HTR-8/SVneo (cell line): ENCODE data around the gene ZNF189.
A peak's percentile ranks its signal among the peaks of the same experiment; 100 is the strongest.

ENCODE experiments used
- DNase-seq: peaks from one replicate; pipeline ENCODE4 v3.0.0; 2011; ENCODE audit warnings: low spot score, mixed read lengths; ENCODE audit not compliant: insufficient read length
- FAIRE-seq: peaks from 2 replicates; lab custom pipeline; 2011; peaks lifted over from hg19 to GRCh38; lab: Jason Lieb, UNC

Gene ZNF189

DNA sequence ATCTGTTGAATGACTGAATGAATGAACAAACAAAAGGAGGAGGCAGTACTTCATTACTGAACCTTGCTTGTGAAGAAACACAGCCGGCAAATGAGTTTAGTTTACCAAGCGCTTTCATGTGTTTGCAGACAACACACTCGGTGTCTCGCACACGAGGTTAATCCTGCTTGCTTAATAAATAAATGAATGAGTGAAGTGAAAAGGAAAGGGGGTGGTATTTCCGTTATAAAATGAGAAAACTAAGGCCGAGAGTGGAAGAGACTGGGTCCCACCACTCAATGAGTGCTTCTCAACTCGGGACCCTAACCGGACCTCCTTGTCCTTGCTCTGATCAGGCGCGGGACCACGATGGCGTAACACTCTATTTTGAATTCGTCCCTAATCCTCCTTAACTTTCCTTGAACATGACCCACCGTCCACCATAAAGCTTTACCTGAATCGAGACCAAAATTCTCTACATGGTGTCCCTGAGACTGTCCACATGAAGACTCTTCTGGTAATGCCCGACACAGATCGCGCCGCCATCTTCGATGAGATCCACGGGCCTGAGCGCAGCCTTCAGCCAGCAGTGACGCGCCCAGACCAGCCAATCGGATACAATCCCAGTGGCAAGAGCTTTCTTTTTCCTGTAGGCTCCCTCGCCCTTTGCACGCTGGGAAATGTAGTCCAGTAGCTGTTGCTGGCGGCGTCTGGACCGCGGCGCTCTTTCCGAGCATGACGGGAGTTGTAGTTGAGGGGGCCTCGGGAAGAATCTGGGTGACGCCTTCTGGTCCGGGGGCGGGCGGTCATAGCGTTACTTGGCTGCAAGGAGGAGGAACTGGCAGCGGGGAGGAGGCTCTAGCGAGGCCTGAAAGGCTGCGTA lies at the start of gene ZNF189, which contains the start of gene MRPL50:
ZNF189 (plus strand) TSS at position 784 of the 862 bp plus-strand sequence. CDS start 306 bp downstream, outside the sequence.
MRPL50 (minus strand) TSS at position 551 of the 862 bp plus-strand sequence; CDS start at position 525, 26 bp downstream.
- FAIRE-seq (no peak), DNase-seq (peak; percentile 88)

DNA sequence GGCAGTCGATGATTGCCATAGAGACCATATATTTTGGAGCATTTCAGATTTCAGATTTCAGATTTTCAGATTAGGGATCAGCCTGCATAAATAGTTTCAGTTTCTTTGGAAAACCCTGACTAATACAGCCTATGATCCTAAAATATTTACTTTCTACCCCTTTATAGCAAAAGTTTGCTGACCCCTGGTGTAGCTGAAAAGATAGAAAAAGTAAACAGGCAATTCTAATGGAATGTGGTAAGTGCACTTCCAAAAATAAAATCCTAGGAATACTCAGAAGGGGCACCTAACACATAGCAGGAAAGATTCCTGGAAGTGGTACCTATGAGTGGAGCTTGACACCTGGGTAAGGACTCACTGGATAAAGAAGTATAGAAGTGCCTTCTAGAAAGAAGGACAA lies 48.4 kb upstream of the ZNF189 start:
- no peak for DNase-seq
- FAIRE-seq = no peak

DNA sequence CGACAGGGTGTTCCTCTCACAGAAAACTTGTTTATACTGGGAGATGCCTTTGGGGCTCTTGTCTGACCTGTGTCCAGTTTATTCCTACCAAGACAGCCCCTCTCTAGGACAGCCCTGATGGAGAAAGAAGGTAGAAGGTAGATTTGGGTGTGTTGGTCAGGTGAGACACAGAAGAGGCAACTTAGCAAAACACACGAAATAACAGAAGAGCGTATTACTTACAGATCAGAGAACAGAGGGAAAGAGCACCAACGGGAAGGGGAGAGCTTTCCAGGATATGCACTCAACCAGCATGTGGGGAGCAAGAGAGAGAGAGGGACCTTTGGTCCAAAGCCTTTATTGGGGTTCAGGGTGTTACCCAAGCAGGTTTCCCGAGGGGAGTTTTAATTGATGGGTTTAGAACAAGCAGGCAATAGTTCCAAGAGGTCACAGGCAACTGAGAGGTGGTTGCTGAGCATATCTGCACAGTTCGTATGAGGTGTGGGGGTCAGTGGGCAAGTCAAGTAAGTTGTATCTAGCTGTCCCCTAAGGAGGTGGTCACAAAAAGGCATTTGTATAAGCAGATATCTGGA lies 45.7 kb upstream of the ZNF189 start:
- FAIRE-seq (no peak), DNase-seq (no peak)

DNA sequence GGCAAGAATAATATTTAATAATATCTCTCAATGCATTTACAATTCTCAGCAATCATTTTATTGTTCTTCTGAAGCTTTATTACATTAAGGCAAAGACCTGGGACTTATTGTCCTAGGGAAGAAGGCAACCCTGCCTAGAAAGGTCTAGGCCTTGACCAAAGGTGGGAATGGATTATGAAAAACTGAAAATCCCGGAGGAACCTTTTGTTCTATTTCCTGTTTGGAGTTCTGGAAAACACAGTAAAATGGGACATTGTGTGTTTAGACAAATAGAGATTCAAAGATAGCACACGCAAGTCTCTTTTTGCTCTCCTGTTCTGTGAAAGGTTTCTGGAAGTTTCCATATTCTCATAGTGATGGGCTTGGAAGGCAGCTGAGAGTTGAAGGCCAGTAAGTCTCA lies 45.0 kb upstream of the ZNF189 start:
- DNase-seq (no peak), FAIRE-seq (no peak)

DNA sequence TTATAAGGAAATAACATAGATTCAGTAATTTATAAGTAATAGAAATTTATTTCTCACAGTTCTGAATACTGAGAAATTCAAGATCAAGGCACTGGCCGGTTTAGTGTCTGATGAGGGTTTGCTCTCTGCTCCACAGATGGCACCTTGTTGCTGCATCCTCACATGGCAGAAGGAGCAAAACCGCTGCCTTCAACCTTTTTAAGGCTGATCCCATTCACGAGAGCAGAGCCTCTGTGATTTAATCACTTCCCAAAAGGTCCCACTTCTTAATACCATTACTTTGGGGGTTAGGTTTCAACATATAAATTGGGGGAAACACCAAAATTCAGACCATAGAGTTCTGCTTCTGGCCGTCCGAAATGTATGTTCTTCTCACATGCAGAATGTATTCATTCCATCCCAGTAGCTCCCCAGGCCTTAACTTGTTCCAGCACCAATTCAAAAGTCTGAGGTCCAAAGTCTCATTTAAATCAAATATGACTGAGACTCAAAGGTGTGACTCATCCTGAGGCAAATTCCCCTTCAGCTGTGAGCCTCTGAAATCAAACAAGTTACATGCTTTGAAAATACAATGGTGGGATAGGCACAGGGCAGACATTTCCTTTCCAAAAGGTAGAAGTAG lies 44.4 kb upstream of the ZNF189 start:
- FAIRE-seq = no peak
- DNase-seq = no peak

DNA sequence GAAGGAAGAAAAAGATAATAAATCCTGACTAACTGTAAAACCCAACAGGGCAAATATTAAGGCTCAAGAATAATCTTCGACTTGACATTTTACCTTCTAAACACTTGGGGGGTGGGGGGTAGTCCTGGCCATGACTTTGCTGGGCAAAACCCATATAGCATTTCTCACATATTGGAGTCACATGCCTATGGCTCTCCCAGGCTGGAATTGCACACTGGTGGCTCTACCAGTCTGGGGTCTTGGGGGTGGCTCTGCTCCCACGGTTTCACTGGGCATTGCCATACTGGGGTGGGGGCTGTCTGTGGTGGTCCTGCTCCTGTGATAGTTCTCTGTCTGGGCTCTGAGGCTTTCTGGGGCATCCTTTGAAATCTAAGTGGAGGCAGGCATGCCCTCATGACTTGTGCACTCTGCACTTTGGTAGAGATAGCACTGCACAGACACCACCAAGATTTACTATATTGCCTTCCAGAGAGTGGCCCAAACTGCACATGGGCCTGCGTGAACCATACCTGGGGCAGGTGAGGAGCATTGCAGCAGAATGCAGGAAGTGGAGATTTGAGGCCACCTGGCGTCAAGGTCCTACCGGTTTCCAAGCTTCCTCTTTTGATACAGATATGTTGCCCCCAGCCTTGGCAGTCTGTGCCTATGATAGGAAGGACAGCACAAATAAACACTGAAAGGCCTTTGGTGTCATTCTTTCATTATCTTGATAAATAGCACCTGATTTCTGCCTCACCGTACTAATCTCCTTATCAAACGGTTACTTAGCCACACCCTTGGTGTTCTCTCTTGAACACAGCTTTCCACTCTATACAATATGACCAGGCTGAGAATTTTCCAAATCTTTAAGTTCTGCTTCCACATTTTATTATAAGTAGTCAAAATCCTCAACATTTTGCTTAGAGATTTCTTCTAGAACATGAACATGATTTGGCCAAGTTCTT lies 43.6 kb upstream of the ZNF189 start:
- DNase-seq (no peak), FAIRE-seq (no peak)

DNA sequence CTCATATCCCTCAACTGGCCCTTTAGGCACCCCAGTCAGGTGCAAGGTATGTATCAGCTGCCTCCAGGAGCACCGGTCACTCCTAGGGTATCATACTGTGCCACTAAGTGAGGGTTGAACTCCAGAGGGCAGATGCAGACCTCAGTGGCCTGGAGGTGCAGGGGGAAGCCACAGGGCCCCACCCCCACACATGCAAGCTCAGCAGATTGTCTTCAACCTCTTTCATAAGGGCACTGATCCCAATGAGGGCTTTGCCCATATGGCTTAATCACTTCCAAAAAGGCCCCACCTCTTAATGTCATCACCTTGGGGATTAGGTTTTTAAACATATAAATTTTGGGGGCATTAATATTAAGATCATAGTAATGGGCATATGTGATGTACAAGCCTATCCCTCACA lies 42.0 kb upstream of the ZNF189 start:
- FAIRE-seq (no peak), DNase-seq (no peak)

DNA sequence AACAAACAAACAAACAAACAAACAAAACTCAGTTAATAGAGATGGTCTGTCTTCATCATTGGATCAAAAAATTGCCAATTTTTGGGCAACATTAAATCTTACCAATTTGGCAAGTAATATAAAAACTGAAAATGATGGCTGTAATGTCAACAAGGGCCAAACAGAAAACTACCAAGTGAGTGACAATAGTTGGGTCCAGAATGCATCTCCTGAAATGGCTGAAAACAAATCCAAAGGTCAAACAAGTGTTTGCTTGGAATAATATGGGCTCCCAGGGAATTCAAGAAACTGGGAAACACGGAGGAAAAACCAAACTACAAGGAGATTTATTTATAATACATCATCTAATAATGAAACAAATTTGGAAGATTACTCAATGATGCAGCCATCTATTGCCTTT lies 39.0 kb upstream of the ZNF189 start:
- no peak for DNase-seq
- no peak for FAIRE-seq

DNA sequence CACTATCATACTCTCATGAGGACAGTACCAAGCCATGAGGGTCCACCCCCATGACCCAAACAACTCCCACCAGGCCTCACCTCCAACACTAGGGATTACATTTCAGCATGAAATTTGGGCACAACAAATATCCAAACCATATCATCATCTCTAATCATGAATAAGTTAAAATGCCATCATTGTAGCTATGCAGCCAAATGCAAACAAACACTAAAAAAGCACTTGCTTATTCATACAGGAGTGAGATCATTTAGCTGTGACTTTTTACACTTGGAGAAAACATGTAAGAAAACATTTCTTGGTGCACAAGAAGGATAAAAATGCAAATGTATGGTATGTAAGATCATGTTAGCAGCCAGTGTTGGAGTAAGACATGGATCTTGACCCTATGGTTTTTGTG lies 38.0 kb upstream of the ZNF189 start:
- no peak for FAIRE-seq
- no peak for DNase-seq

DNA sequence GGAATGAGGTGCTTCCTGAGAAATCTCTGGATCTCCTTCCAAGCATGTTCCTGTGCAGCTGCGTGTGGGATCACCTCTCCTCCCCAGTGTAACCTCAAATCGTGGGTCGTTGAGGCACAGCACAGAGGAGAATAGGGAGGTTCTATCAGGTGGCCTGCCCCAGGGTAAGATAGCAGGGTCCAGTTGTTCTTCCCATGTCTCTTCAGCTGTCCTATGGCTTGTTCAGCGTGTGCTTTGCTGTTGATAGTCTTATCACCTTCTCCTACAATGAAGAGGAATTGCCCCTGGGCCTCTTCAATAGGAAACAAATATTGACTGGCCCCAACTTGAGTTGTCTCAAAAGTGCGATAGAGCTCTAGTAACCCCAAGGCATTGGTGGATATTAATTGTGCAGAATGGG lies 36.2 kb upstream of the ZNF189 start:
- DNase-seq (no peak), FAIRE-seq (no peak)

DNA sequence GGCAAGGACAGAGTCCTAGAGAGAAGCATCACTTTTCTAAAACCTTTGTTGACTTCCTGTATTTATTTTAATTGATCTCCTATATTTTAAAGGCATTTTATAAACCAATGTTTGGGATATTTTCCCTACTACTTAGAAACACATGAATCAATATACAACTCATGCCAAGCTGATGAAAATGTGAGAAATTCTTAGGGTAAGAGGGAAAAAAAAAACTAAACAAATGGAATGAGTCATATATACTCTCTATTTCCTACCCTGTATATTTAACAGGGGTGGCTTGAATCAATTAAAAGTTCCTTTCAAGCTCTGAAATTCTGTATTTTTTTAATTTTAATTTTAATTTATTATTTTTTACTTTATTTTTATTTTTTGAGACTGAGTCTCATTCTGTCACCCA lies 33.5 kb upstream of the ZNF189 start:
- DNase-seq (no peak), FAIRE-seq (no peak)

DNA sequence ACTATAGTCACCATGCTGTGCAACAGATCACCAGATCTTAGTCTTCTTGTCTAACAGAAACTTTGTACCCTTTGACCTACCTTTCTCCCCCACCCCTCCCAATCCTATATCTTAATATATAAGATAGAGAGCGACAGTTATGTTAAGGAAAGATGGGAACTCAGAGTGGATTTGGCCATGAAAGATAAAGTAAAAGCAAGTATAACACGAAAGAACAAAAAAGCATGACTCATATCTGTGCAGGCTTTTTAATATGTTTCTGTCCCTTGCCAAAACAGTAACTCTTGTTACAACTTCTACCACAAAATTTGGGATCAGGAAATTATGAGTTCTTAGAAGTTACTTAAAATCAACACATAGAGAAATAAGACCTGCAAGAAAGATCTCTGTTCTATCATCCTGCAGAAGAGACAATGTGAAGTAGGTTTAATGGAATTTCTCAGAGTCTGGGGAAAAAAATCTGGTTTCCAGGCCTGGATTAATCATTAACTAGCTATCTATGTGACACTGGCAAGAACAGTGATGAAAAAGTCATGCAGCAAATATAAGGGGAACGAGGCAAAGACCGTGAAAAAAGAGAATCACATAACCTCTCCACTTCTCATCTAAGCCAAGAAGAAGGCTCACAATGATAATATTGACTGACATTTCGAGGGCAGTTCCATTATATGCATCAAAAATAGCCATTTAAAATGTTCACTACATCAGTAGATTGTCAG lies 32.5 kb upstream of the ZNF189 start:
- no peak for FAIRE-seq
- DNase-seq = no peak

DNA sequence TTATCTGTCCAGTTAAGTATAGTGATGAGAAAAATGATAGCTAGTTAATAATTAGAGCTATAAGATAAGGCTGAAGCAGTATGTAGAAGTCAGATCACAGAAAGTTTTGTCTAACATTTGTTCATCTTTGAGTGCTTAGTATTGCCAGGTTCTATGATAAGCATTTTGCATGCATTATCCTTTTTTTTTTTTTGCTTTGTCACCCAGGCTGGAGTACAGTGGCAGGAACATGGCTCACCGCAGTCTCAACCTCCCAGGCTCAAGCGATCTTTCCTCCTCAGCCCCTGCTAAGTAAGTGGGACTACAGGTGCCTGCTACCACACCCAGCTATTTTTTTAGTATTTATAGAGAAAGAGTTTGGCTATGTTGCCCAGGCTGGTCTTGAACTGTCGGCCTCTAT lies 31.3 kb upstream of the ZNF189 start:
- no peak for FAIRE-seq

DNA sequence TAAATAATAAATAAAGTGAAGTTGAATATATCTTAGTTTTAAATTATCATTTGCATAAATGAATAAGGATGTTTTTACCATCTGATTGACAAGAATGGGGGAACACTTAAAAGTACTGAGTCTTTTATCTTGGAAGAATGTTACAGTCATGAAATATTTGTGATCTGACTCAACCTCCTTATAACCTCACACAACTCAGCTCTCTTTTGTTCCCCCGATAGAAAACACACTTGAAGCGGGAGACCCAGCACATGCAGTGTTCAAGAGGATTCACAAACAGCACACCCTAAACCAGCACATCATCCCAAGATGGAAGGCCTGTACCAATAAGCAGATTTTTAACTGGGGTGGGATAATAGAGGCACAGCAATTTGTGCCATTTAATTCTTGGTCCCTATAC lies 29.4 kb upstream of the ZNF189 start:
- DNase-seq (peak; percentile 2), FAIRE-seq (no peak)

More for the DNA sequence above, 31.3 kb upstream of the ZNF189 start:
- DNase-seq = no peak

DNA sequence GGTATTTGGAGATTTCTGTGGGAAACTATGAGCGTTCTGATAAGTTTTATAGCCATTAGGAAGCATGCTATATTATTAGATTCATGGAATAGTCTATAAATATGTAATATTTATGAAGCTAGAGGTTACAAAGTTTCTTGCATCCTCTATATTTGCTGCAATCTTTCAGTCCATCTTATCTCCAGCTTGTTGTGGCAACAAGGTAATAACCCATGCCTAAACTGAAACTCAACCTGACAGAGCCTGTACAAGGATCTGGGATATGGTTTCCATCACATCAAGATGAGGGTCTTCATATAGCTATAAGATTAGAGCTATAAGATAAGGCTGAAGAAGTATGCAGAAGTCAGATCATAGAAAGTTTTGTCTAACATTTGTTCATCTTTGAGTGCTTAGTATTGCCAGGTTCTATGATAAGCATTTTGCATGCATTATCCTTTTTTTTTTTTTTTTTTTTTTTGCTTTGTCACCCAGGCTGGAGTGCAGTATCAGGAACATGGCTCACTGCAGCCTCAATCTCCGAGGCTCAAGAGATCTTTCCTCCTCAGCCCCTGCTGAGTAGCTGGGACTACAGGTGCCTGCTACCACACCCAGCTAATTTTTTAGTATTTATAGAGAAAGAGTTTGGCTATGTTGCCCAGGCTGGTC lies 28.6 kb upstream of the ZNF189 start:
- FAIRE-seq (no peak), DNase-seq (no peak)

DNA sequence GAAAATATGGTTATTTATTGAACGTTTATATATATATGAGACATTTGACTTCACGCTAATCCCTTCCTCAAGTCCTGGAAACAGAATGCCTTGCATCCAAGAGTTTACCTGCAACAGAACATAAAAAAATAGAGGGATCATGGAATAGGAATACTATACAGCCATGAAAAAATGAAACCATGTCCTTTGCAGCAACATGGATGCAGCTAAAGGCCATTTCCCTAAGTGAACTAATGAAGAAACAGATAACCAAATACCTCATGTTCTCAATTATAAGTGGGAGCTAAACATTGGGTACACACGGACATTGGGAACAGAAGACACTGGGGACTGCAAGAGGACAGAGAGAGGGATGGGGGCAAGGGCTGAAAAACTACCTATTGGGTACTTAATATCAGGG lies 26.8 kb upstream of the ZNF189 start:
- FAIRE-seq (no peak), DNase-seq (no peak)

DNA sequence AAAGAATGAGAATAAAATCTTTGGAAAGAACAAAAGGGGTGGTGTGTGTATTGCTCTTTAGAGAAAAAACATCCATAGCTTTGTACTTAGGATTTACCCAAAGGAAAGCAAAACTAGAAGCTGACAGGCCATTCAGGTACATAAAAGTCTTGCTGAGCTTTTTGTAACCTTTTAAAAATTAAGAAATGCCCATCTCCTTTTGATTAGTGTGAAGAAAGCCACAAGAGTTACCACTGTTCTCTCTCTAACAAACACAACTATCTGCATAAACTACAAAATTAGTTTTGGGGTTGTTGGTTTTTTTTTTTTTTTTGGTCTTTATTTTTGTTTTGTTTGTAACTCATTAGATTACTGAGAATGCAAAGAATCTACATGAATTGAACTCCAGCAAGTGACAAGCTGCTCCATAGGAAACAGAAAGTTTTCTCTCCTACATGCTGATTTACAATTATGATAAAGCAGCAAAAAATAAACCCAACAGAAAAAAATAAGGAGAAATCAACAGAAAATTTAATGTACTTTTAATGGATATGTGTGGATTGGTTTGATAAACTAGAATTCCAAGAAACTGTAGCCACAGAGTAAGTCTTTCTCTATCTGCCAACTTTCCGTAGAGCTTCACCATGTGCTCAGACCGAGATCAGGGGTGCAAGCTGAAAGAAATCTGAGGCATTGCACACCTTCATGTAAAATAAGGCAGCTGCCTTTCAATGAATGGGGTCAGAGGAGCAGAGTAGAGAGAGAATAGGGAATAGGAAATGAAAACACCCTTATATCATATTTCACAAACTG lies 26.1 kb upstream of the ZNF189 start:
- no peak for FAIRE-seq
- DNase-seq = no peak

DNA sequence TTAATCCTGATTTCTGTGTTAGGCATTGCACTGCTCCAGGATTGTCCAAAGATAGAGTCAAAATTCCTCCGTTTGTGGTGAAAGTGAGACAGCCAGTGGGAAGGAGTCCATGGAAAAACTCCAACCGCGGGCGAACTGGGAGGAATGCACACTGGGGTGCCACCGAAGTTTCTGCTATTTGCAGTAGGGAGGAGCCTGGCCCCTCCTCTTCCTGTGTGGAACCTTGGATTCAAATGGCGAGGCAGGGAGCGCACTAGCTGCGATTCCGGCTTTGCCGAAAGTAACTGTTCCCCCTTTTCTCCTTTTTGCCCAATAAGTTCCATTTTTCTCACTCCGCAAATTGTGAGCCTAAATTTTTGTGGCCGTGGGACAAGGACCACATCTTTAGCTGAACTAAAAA lies 23.1 kb upstream of the ZNF189 start:
- DNase-seq (no peak), FAIRE-seq (no peak)
